ENCODE results near the gene KPNA6.

- no peak for TF ChIP-seq CTCF (IDR thresholded peaks at IDR 0.05; ENCODE audit: insufficient read depth, low read length)
- no peak for TF ChIP-seq POLR2AphosphoS5 (IDR thresholded peaks at IDR 0.05; ENCODE audit: low read depth)
- TF ChIP-seq, protein P1, sequence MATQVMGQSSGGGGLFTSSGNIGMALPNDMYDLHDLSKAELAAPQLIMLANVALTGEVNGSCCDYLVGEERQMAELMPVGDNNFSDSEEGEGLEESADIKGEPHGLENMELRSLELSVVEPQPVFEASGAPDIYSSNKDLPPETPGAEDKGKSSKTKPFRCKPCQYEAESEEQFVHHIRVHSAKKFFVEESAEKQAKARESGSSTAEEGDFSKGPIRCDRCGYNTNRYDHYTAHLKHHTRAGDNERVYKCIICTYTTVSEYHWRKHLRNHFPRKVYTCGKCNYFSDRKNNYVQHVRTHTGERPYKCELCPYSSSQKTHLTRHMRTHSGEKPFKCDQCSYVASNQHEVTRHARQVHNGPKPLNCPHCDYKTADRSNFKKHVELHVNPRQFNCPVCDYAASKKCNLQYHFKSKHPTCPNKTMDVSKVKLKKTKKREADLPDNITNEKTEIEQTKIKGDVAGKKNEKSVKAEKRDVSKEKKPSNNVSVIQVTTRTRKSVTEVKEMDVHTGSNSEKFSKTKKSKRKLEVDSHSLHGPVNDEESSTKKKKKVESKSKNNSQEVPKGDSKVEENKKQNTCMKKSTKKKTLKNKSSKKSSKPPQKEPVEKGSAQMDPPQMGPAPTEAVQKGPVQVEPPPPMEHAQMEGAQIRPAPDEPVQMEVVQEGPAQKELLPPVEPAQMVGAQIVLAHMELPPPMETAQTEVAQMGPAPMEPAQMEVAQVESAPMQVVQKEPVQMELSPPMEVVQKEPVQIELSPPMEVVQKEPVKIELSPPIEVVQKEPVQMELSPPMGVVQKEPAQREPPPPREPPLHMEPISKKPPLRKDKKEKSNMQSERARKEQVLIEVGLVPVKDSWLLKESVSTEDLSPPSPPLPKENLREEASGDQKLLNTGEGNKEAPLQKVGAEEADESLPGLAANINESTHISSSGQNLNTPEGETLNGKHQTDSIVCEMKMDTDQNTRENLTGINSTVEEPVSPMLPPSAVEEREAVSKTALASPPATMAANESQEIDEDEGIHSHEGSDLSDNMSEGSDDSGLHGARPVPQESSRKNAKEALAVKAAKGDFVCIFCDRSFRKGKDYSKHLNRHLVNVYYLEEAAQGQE (IDR thresholded peaks at IDR 0.05; ENCODE audit: insufficient replicate concordance, low read depth), result no peak
- TF ChIP-seq SPI1 (IDR thresholded peaks at IDR 0.05; ENCODE audit: borderline replicate concordance, low read depth), result no peak
Observed at GRCh38 chr1:32114420-32114819, 6.6 kb downstream of the KPNA6 start.
